Stimulated activated CD4-positive, alpha-beta T cell treated with anti-CD3 and anti-CD28 coated beads, TNF-alpha, amount 100 ng/mL, for 24 hours (primary cell): ENCODE measurements around the gene FBXL13.
"Not testable (repeated sequence)": the region's sequence is repeated elsewhere in the genome, so short reads cannot be mapped to it uniquely, and the experiment has no call there.

Source experiments
- DNase-seq, 3 experiments: peaks; one replicate each; pipeline ENCODE4 v3.0.0-alpha.2; 2020; ENCODE audit warnings: low read depth in 3 of 3

The FBXL13 gene

GRCh38 chr7:102817616-102818573, 256.7 kb downstream of the FBXL13 start:
- DNase-seq = no peak

GRCh38 chr7:102814025-102814471, 260.5 kb downstream of the FBXL13 start:
- no peak for DNase-seq

GRCh38 chr7:102813191-102814024, 261.2 kb downstream of the FBXL13 start:
- no peak for DNase-seq

- DNase-seq = no peak
Measured at GRCh38 chr7:102811942-102812678, 262.5 kb downstream of the FBXL13 start.

DNA sequence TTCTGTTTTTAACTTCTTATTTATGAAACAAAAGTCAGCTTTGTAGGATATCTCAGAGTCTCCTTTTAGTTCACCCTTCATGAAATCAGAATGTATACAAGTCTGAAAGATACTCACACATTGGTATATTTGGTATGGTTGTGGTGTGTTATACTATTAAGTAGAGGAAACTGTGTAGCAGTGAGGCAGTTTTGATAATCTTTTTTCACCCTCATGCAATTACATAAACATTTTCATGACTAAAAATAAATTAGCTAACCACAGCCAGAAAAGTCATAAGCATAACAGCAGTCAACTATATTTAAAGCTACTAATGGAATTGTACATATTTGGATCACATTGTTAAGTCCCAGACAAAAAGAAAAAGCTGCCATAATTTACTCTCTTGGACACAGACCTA, 263.7 kb downstream of the FBXL13 start:
- DNase-seq = no peak

GRCh38 chr7:102806613-102807012, 268.0 kb downstream of the FBXL13 start:
- no peak for DNase-seq

- DNase-seq = not testable (repeated sequence)
Measured at GRCh38 chr7:102795987-102796595, 278.5 kb downstream of the FBXL13 start.

DNA sequence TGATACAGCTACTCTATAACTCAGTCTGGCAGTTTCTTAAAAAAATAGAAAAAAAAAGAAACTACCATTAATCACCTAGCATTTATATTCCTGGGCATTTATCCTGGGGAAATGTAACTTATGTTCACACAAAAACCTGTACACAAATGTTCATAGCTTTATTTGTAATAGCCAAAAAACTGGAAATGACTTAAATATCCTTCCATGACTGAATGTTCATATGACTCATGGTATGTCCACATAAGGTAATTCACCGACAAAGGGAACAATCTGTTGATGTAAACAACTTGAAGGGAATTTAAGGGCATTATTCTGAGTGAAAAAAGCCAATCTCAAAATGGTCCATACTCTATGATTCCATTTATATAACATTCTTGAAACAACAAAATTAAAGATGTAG, 280.0 kb downstream of the FBXL13 start:
- not testable (repeated sequence) for DNase-seq

DNA sequence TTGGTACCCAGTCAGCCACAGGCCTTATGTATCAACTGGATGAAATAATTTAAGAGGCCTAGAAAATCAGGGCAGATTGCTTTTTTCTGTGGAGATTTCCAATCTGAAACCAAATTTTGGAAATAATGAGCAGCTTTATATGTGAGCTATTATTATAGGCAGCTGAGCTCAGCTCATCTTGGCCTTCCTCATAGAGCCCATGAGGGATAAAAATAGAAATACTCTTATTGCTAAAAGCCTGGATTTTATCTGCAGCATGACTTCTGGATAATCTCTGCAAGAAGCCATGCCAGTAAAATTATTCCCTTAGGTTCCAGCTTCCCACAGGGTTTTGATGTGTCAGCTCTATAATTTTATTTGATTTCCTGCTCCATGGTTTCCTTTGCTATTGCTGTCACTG, 282.8 kb downstream of the FBXL13 start:
- not testable (repeated sequence) for DNase-seq

GRCh38 chr7:102791367-102791766, 283.2 kb downstream of the FBXL13 start:
- DNase-seq = not testable (repeated sequence)

- DNase-seq = not testable (repeated sequence)
Measured at GRCh38 chr7:102790364-102791100, 284.1 kb downstream of the FBXL13 start.

DNA sequence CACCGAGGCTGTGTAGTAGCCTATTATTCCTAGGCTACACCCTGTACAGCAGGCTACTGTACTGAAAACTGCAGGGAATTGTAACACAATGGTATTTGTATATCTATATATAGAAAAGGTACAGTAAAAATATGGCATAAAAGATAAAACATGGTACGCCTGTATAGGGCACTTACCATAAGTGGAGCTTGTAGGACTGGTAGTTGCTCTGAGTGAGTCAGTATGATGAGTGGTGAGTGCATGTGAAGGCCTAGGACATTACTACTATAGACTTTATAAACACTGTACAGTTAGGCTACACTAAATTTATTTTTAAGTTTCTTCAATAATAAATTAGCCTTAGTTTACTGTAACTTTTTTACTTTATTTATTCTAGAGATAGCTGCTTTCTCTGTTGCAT, 285.8 kb downstream of the FBXL13 start:
- DNase-seq = not testable (repeated sequence)

- not testable (repeated sequence) for DNase-seq
Measured at GRCh38 chr7:102780926-102781325, 293.7 kb downstream of the FBXL13 start.

GRCh38 chr7:102778663-102779062, 295.9 kb downstream of the FBXL13 start:
- not testable (repeated sequence) for DNase-seq

DNA sequence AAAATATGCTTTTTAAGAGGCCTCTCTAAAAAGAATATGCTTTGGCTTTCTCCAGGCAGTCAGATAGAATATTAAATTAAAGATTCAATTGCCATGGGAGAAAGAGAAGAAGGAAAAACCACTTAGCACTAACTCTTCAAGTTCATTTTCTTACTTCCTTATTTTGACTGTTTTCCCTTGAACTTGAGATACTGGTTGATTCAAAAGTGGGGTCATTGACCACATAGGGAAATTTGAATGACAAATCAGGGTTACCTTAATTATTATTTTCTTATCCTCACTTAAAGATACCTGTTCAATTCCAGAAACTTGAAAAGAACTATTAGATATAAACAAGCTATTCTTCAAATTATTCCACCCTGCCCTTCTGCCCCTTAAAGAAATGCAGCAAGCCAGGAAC, 298.4 kb downstream of the FBXL13 start:
- DNase-seq = not testable (repeated sequence)

DNA sequence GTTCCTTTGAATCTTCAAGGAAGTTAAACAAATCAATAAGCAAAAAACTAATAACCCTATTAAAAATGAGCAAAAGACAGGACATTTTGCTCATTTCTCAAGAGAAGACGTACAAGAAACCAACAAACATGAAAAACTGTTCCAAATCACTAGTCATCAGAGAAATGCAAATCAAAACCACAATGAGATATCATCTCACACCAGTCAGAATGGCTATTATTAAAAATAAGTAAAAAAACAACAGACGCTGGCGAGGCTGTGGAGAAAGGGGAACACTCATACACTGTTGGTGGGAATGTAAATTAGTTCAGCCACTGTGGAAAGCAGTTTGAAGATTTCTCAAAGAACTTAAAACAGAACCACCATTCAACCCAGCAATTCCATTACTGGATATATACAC, 304.1 kb downstream of the FBXL13 start:
- not testable (repeated sequence) for DNase-seq

DNA sequence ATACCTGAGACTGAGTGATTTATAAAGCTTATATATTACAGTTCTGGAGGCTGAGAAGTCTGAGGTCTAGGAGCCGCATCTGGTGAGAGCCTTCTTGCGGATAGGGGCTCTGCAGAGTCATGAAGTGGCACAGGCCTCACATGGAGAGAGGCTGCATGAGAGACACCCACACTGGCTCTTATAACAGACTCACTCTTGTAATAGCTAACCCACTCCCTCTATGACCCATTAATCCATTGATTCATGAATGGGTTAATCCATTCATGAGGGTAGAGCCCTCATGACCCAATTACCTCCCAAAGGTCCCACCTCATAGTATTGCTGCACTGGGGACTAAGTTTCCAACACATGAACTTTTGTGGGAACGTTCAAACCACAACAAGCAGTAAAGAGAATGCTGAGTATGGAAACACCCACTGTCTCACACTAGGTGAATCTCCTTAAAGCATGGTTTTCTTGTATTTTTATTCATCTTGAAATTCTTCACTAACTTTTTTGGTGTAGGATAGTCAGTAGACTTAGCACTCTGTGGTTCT, 304.9 kb downstream of the FBXL13 start:
- DNase-seq = not testable (repeated sequence)

GRCh38 chr7:102763295-102763905, 311.2 kb downstream of the FBXL13 start:
- DNase-seq = not testable (repeated sequence)
